DOHH2 (cell line): Measurements from ENCODE around the gene CAV3.

Experiments used
- H3F3A ChIP-seq: fragments of 200-600 bp; sonication (generic), shearing (Covaris generic); 2 replicates; pipeline ENCODE4 v1.6.0; 2016; ENCODE audit warnings: antibody characterized with exemption, mild to moderate bottlenecking; ENCODE audit not compliant: control insufficient read depth, insufficient read depth
- H3K27ac ChIP-seq: fragments of 200-600 bp; sonication (generic); 2 replicates; pipeline ENCODE4 v1.5.1; 2014; ENCODE audit warnings: low read depth, mild to moderate bottlenecking, low read length, moderate library complexity
- H3K27me3 ChIP-seq: fragments of 200-600 bp; sonication (generic); 2 replicates; pipeline ENCODE4 v1.6.1; 2014; ENCODE audit warnings: mild to moderate bottlenecking, low read length, mixed read lengths; ENCODE audit not compliant: control insufficient read depth
- H3K36me3 ChIP-seq: fragments of 200-600 bp; sonication (generic); 2 replicates; pipeline ENCODE4 v1.6.1; 2014; ENCODE audit warnings: mild to moderate bottlenecking, low read length, moderate library complexity, mixed read lengths; ENCODE audit not compliant: control insufficient read depth
- H3K4me1 ChIP-seq: fragments of 200-600 bp; sonication (generic); 2 replicates; pipeline ENCODE4 v1.6.1; 2014; ENCODE audit warnings: mild to moderate bottlenecking, low read length, mixed read lengths; ENCODE audit not compliant: control insufficient read depth
- H3K4me2 ChIP-seq: fragments of 200-600 bp; sonication (generic); 2 replicates; pipeline ENCODE4 v1.6.0; 2014; ENCODE audit warnings: mild to moderate bottlenecking, low read length, moderate library complexity
- H3K4me3 ChIP-seq: fragments of 200-600 bp; sonication (generic); 2 replicates; pipeline ENCODE4 v1.5.1; 2014; ENCODE audit warnings: mild to moderate bottlenecking, low read length, mixed read lengths
- H3K79me2 ChIP-seq: fragments of 200-600 bp; sonication (generic); 2 replicates; pipeline ENCODE4 v1.6.1; 2014; ENCODE audit warnings: mild to moderate bottlenecking, low read length, mixed read lengths; ENCODE audit not compliant: control insufficient read depth
- H3K9me2 ChIP-seq: fragments of 200-600 bp; sonication (generic); replicated peaks from 2 replicates; pipeline ENCODE4 v1.6.1; 2014; ENCODE audit warnings: mild to moderate bottlenecking, low read length, mixed read lengths; ENCODE audit not compliant: control insufficient read depth
- H3K9me3 ChIP-seq: fragments of 200-600 bp; sonication (generic); 2 replicates; pipeline ENCODE4 v1.6.1; 2014; ENCODE audit warnings: antibody characterized with exemption, low read length, mixed read lengths; ENCODE audit not compliant: control insufficient read depth, insufficient read depth
- H4K20me1 ChIP-seq: fragments of 200-600 bp; sonication (generic); 2 replicates; pipeline ENCODE4 v1.6.0; 2014; ENCODE audit warnings: low read depth, mild to moderate bottlenecking, antibody characterized with exemption, low read length, moderate library complexity; ENCODE audit not compliant: control insufficient read depth, insufficient read depth
- EZH2phosphoT487 ChIP-seq: fragments of 200-600 bp; sonication (generic); IDR thresholded peaks from 2 replicates; pipeline ENCODE4 v1.6.1; 2017; ENCODE audit warnings: borderline replicate concordance, mild to moderate bottlenecking, antibody characterized with exemption, low read length, moderate library complexity, mixed read lengths
- TF ChIP-seq, protein P1 (sequence below): fragments of 200-600 bp; sonication (generic); IDR thresholded peaks from one replicate; pipeline ENCODE4 v1.5.1; 2014; ENCODE audit warnings: antibody characterized with exemption, mild to moderate bottlenecking, low read depth, low read length; ENCODE audit not compliant: poor library complexity, severe bottlenecking

The CAV3 gene

DNA sequence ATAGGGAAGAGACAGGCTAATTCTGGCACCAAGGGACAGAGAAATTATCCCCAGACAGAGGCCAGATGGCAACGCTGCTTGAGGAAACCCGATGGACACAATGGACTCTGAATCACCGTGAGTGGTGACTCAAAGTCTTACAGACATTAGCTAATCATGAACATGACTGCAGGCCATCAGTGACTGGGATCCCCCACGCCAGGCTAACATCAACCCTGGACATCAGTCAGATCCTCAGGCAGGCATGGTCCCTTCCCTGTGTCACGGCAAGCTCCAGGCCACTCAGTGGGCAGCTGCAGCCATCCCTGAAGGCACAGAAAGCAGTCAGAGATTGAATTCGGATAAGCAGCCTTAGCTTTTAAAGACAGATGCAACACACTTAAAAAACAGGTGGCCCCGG, 59.6 kb downstream of the CAV3 start:
- no peaks in the 10 kb centered on the region for H3K27me3 ChIP-seq
- no peaks in the 10 kb centered on the region for H3F3A ChIP-seq
- TF ChIP-seq EZH2phosphoT487, result no peak
- TF ChIP-seq, protein P1, sequence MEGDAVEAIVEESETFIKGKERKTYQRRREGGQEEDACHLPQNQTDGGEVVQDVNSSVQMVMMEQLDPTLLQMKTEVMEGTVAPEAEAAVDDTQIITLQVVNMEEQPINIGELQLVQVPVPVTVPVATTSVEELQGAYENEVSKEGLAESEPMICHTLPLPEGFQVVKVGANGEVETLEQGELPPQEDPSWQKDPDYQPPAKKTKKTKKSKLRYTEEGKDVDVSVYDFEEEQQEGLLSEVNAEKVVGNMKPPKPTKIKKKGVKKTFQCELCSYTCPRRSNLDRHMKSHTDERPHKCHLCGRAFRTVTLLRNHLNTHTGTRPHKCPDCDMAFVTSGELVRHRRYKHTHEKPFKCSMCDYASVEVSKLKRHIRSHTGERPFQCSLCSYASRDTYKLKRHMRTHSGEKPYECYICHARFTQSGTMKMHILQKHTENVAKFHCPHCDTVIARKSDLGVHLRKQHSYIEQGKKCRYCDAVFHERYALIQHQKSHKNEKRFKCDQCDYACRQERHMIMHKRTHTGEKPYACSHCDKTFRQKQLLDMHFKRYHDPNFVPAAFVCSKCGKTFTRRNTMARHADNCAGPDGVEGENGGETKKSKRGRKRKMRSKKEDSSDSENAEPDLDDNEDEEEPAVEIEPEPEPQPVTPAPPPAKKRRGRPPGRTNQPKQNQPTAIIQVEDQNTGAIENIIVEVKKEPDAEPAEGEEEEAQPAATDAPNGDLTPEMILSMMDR, result no peak
- H4K20me1 ChIP-seq, result no peaks in the 10 kb centered on the region
- H3K27ac ChIP-seq, result no peak overlapping the region
- H3K4me1 ChIP-seq, result no peaks in the 10 kb centered on the region
- no peaks in the 10 kb centered on the region for H3K79me2 ChIP-seq
- H3K9me2 ChIP-seq, result no peaks in the 10 kb centered on the region
- H3K4me2 ChIP-seq, result no peak overlapping the region
- H3K36me3 ChIP-seq, result no peaks in the 10 kb centered on the region
- H3K4me3 ChIP-seq, result no peak overlapping the region
- no peaks in the 10 kb centered on the region for H3K9me3 ChIP-seq

DNA sequence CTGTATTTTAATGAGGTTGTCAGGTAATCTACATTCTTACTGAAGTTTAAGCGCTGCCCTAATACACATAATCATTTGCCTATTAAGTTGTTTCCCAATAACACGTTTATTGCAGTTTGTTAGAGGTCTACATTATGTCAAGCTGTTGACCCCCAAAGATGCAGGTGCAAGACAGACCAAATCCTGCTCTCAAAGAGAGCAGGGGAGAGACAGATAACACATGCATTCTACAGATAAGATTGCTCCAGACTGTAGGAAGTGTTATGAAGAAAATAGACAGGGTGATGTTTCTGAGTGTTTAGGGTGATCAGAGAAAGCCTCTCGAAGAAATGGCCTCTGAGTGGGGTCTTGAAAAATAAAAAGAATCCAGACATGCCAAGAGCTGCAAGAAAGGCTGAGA, 60.6 kb downstream of the CAV3 start:
- Histone ChIP-seq H3K27ac (no peak overlapping the region), H3K4me3 (no peak overlapping the region), H3K4me2 (no peak overlapping the region), H3K4me1 (no peaks in the 10 kb centered on the region), H3K36me3 (no peaks in the 10 kb centered on the region), H3F3A (no peaks in the 10 kb centered on the region), H3K27me3 (no peaks in the 10 kb centered on the region), H3K9me2 (no peaks in the 10 kb centered on the region), H3K79me2 (no peaks in the 10 kb centered on the region), H4K20me1 (no peaks in the 10 kb centered on the region), H3K9me3 (no peaks in the 10 kb centered on the region)
- TF ChIP-seq, protein P1, result no peak
- no peak for TF ChIP-seq EZH2phosphoT487
